HepG2 (cell line): ENCODE data around the gene DDX18. TPM values are rescaled to one million over a fixed set of nuclear protein-coding genes. Genes with fewer than 3 reads are reported as not detected.

Experiments used
- BHLHE40 ChIP-seq: IDR thresholded peaks from 2 replicates; pipeline ENCODE4 v1.6.1; 2011; ENCODE audit warnings: low read length, improper control_type of control experiment
- FOXP1 ChIP-seq, 2 experiments: fragments of 450-650 bp in 1 of 2; IDR thresholded peaks; 2 replicates each; pipeline ENCODE4 v1.6.1; 2017 to 2018; ENCODE audit warnings: antibody characterized with exemption in 1 of 2
- HMGXB4 ChIP-seq, 2 experiments: sonication (generic) in 1 of 2; formaldehyde crosslinking in 1 of 2; IDR thresholded peaks; 2 replicates each; pipeline versions ENCODE4 v1.4.0 to v1.6.1; 2018 to 2020; ENCODE audit warnings: missing genetic modification reagents in 2 of 2, borderline replicate concordance in 1 of 2, low read depth in 1 of 2, mild to moderate bottlenecking in 1 of 2, missing biosample characterization in 1 of 2
- TARDBP ChIP-seq: sonication (generic); formaldehyde crosslinking; IDR thresholded peaks from 2 replicates; pipeline ENCODE4 v1.8.0; 2022; ENCODE audit warnings: mild to moderate bottlenecking, missing genetic modification reagents
- ZBTB38 ChIP-seq: sonication (generic); formaldehyde crosslinking; IDR thresholded peaks from 2 replicates; pipeline ENCODE4 v1.5.1; 2020; ENCODE audit warnings: mild to moderate bottlenecking, missing genetic modification reagents
- ZNF12 ChIP-seq: sonication (generic); formaldehyde crosslinking; IDR thresholded peaks from 2 replicates; pipeline ENCODE4 v1.5.0; 2020; ENCODE audit warnings: missing genetic modification reagents
- ZNF737 ChIP-seq: sonication (generic); formaldehyde crosslinking; IDR thresholded peaks from 2 replicates; pipeline ENCODE4 v1.5.0; 2020; ENCODE audit warnings: missing genetic modification reagents, mild to moderate bottlenecking, borderline replicate concordance
- ZNF800 ChIP-seq: sonication (generic); formaldehyde crosslinking; IDR thresholded peaks from 2 replicates; pipeline ENCODE4 v1.4.0; 2020; ENCODE audit warnings: missing genetic modification reagents
- polyA plus RNA-seq, 8 experiments: library from polyadenylated mRNA; depleted of rRNA in 3 of 8; stranded (reverse) in 7 of 8; unstranded in 1 of 8; fragments of >200 nt; fragmentation: Illumina TruSeq in 4 of 8; extraction: Trizol in 4 of 8; gene quantifications; 2 replicates each; pipeline versions ENCODE4 v1.2.1 to v1.2.3, GENCODE V29; 2011 to 2016; ENCODE audit warnings: low read depth in 4 of 8, missing spikeins in 1 of 8, mixed read lengths in 1 of 8; ENCODE audit not compliant: insufficient read depth in 1 of 8
- total RNA-seq, 5 experiments: library from RNA; depleted of rRNA; stranded (reverse); fragments of >200 nt; fragmentation: Illumina TruSeq; extraction: Trizol; gene quantifications; 2 replicates each; pipeline ENCODE4 v1.2.3, GENCODE V29; 2016; ENCODE audit warnings: low read depth in 1 of 5
- TF ChIP-seq, protein P1 (sequence below): sonication (generic); formaldehyde crosslinking; IDR thresholded peaks from 2 replicates; pipeline ENCODE4 v1.5.0; 2020; ENCODE audit warnings: mild to moderate bottlenecking, missing genetic modification reagents, borderline replicate concordance
- TF ChIP-seq, protein P2 (sequence below): sonication (generic); formaldehyde crosslinking; IDR thresholded peaks from 2 replicates; pipeline ENCODE4 v1.8.0; 2022; ENCODE audit warnings: mild to moderate bottlenecking, missing genetic modification reagents; ENCODE audit not compliant: insufficient replicate concordance
- TF ChIP-seq, protein P3 (sequence below): sonication (generic); formaldehyde crosslinking; IDR thresholded peaks from 2 replicates; pipeline ENCODE4 v1.4.0; 2020; ENCODE audit warnings: missing genetic modification reagents, borderline replicate concordance

DDX18 gene
- total and polyA plus RNA-seq, 2 of the 13 experiments (the other 11 are each of a cell fraction or from before 2014, with no cell fraction given) = 64.0 to 134 TPM

GRCh38 chr2:117835990-117836760, 21.7 kb downstream of the DDX18 start (continued):
- TF ChIP-seq, protein P1, sequence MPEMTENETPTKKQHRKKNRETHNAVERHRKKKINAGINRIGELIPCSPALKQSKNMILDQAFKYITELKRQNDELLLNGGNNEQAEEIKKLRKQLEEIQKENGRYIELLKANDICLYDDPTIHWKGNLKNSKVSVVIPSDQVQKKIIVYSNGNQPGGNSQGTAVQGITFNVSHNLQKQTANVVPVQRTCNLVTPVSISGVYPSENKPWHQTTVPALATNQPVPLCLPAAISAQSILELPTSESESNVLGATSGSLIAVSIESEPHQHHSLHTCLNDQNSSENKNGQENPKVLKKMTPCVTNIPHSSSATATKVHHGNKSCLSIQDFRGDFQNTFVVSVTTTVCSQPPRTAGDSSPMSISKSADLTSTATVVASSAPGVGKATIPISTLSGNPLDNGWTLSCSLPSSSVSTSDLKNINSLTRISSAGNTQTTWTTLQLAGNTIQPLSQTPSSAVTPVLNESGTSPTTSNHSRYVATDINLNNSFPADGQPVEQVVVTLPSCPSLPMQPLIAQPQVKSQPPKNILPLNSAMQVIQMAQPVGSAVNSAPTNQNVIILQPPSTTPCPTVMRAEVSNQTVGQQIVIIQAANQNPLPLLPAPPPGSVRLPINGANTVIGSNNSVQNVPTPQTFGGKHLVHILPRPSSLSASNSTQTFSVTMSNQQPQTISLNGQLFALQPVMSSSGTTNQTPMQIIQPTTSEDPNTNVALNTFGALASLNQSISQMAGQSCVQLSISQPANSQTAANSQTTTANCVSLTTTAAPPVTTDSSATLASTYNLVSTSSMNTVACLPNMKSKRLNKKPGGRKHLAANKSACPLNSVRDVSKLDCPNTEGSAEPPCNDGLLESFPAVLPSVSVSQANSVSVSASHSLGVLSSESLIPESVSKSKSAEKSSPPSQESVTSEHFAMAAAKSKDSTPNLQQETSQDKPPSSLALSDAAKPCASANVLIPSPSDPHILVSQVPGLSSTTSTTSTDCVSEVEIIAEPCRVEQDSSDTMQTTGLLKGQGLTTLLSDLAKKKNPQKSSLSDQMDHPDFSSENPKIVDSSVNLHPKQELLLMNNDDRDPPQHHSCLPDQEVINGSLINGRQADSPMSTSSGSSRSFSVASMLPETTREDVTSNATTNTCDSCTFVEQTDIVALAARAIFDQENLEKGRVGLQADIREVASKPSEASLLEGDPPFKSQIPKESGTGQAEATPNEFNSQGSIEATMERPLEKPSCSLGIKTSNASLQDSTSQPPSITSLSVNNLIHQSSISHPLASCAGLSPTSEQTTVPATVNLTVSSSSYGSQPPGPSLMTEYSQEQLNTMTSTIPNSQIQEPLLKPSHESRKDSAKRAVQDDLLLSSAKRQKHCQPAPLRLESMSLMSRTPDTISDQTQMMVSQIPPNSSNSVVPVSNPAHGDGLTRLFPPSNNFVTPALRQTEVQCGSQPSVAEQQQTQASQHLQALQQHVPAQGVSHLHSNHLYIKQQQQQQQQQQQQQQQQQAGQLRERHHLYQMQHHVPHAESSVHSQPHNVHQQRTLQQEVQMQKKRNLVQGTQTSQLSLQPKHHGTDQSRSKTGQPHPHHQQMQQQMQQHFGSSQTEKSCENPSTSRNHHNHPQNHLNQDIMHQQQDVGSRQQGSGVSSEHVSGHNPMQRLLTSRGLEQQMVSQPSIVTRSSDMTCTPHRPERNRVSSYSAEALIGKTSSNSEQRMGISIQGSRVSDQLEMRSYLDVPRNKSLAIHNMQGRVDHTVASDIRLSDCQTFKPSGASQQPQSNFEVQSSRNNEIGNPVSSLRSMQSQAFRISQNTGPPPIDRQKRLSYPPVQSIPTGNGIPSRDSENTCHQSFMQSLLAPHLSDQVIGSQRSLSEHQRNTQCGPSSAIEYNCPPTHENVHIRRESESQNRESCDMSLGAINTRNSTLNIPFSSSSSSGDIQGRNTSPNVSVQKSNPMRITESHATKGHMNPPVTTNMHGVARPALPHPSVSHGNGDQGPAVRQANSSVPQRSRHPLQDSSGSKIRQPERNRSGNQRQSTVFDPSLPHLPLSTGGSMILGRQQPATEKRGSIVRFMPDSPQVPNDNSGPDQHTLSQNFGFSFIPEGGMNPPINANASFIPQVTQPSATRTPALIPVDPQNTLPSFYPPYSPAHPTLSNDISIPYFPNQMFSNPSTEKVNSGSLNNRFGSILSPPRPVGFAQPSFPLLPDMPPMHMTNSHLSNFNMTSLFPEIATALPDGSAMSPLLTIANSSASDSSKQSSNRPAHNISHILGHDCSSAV (CRISPR knock-in tag) = no peak
- TF ChIP-seq FOXP1 (IDR thresholded peaks at IDR 0.05) (no peak), FOXP1 (CRISPR knock-in tag; IDR thresholded peaks at IDR 0.05) (no peak), TARDBP (no peak), ZNF737 (CRISPR knock-in tag) (no peak), ZNF12 (CRISPR knock-in tag) (0 out of 2 replicates have a peak, but pooled peaks have one; percentile 35), ZNF800 (CRISPR knock-in tag) (no peak), ZBTB38 (CRISPR knock-in tag) (0 out of 2 replicates have a peak, but pooled peaks have one; percentile 13), HMGXB4 (CRISPR knock-in tag; IDR thresholded peaks at IDR 0.05; ENCODE audit: borderline replicate concordance in 1 of 2, low read depth in 1 of 2) (0 out of 4 replicates have a peak, but pooled peaks of 1 of the 2 experiments have one; percentile 55), BHLHE40 (no peak)
- TF ChIP-seq, protein P2, sequence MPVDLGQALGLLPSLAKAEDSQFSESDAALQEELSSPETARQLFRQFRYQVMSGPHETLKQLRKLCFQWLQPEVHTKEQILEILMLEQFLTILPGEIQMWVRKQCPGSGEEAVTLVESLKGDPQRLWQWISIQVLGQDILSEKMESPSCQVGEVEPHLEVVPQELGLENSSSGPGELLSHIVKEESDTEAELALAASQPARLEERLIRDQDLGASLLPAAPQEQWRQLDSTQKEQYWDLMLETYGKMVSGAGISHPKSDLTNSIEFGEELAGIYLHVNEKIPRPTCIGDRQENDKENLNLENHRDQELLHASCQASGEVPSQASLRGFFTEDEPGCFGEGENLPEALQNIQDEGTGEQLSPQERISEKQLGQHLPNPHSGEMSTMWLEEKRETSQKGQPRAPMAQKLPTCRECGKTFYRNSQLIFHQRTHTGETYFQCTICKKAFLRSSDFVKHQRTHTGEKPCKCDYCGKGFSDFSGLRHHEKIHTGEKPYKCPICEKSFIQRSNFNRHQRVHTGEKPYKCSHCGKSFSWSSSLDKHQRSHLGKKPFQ (CRISPR knock-in tag) = no peak
- TF ChIP-seq, protein P3, sequence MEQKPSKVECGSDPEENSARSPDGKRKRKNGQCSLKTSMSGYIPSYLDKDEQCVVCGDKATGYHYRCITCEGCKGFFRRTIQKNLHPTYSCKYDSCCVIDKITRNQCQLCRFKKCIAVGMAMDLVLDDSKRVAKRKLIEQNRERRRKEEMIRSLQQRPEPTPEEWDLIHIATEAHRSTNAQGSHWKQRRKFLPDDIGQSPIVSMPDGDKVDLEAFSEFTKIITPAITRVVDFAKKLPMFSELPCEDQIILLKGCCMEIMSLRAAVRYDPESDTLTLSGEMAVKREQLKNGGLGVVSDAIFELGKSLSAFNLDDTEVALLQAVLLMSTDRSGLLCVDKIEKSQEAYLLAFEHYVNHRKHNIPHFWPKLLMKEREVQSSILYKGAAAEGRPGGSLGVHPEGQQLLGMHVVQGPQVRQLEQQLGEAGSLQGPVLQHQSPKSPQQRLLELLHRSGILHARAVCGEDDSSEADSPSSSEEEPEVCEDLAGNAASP = 0 out of 2 replicates have a peak, but pooled peaks have one; percentile 28
